CD4-positive, alpha-beta T cell treated with Interleukin-6 for 4 hours (primary cell): ENCODE measurements around the gene PLXNA2.

Experiments used
- DNase-seq: peaks from one replicate; pipeline ENCODE4 v3.0.0-alpha.2; 2020; ENCODE audit warnings: mixed read lengths

The PLXNA2 gene

DNA sequence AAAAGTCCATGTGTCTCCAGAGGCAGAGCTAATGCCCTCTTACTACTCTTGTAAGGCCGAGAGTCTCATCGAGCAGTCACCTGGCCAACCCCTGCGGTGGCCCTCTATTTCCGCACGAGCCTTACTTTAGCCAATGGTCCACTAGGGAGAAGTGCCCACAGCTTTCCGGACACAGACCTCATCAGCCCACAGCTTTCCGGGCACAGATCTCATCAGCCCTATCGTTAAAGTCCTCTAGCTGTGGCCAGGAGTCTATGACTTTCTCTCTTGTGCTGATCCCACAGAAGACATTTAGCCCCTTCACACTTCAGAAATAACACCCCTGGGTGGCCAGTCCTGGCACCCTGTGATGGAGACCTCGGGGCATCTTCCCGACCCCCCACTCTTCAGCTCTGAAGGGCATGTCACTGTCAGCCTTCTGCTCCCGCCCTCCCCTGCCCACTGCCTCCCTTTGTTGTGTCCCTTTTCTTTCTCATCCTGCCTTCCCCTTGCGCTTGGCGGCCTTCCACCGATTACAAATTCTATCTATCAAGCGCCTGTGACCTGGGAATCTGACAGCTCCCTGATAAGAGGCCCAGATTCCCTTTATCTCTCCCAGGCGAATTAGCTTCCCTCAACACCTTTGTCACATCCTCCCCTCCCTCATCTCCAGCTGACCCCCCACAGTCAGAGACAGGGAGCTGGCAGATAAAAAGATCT, 161.0 kb downstream of the PLXNA2 start:
- DNase-seq, result no peak

GRCh38 chr1:208081972-208082371, 162.2 kb downstream of the PLXNA2 start:
- DNase-seq, result no peak

DNA sequence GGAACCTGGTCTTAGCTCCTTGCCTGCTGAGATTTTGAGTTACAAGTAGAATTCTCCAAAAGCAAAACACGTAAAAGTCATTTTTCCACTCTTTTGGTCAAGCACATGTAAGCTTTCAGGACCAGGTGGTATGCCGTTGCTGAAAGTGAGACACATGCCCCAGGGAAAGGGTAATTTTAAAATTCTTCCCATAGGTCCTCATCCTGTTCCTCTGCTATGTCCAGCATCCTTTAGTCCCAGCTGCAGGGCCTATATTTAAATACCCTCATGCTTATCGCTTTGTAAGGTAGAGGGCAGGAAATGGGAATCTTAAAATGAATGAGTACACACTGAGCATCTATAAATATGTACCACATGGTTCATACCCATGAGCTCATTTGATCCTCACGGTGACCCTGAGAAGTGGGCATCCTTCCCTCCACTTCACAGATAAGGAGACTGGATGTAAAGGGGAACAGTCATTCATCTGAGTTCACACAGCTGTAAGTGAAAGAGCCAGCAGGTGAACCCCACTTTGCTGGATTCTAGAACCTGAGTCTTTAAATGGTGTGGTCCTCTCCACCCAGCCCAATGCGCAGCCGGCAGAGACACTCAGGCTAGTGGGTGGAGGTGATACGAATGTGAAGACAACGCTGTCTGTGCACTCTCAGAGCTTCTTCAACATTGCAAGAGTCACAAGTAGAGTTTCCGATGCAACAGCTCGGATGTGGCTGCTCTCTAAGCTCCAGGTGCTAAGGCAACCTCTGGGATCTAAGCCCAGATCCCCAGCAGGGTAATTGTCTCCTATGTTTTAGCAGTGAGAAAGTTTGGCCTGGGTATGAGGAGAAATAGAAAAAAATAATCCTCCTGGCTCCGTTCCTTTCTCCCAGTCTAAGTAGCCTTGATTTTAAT, 163.5 kb downstream of the PLXNA2 start:
- DNase-seq, result no peak

GRCh38 chr1:208079161-208079560, 165.0 kb downstream of the PLXNA2 start:
- no peak for DNase-seq

- no peak for DNase-seq
Observed at GRCh38 chr1:208078752-208079151, 165.4 kb downstream of the PLXNA2 start.

DNA sequence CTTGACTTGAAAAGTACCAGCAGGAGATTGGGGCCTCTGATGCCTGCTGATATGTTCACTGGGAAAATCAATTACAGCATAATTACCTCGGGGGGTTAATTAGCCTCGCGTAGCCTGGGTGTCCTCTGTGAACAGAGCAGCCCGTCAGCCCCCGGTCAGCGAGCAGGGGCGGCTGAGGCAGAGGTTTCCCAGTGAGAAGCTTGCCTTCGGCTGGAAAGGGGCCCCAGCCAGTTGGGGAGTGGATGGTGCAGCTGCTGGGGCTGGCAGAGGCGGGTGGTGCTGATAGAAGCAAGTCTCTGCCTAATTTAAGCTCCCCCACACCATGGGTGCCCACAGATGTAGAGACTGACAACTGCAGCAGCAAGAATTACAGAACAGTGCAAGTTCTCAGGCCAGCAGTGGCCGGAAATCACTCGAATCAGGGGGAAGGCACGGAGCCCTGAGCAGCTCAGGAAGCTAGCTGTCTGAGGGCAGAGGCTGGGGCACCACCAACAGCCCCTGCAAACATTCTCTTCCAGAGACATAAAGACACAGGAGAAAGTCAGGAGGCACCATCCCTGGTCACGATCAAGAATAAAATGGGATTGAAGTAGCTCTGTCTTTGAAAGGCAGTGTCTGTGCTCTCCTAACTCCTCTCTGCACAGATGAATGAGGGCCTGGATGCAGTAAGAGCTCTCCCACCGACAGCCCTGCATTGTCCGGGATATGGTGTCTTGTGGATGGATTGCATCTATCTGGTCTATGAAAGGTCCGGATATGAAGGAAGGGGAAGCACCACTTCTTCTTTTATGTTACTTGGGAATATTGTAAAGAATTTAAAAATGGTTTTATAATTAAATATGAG, 166.7 kb downstream of the PLXNA2 start:
- no peak for DNase-seq

GRCh38 chr1:208074353-208074752, 169.8 kb downstream of the PLXNA2 start:
- no peak for DNase-seq

DNA sequence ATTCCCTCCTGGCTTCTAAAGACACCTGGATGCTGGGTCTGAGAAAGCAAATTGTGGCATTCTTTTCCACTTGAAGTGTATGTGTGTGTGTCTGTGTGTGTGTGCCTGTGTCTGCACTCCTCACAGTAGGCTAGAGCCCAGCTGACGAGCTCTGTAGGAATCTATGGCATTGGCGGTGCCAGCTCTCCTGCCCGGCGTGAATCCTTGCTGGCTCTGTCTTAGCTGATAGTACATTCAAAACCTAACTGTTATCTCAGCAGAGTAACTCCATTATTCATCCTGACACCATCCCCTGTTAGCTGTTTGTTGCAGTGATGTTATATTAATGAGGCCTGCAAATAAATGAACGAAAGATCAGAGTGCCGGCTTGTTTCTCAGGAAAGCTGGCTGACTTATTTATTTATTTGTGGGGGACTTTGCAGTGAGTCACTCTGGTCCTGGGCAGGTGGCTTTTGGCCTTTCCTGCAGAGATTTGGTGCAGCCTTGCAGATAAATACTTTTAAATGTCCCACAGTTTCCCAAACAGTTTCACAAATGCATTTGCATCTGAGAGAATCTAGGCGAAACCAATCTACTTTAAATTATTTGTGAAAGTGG, 172.7 kb downstream of the PLXNA2 start:
- no peak for DNase-seq

DNA sequence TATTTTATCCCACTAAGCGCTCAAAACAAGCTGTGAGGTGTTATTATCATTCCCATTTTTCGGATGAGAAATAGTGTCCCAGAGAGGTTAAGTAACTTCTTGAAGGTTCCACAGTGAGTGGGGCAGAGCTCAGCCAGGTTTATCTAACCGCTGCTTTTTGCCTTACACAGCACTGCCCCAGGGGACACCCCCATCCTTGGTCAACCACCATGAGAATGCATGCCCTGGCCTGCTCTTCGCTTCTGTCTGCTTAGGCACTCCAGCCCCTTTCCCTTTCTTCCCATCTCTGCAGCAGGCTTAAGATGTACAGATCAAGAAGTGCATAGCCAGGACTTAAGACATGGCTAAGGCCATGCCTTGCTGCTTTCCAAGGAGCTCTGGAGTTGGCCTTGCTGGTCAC, 174.3 kb downstream of the PLXNA2 start:
- DNase-seq, result no peak

DNA sequence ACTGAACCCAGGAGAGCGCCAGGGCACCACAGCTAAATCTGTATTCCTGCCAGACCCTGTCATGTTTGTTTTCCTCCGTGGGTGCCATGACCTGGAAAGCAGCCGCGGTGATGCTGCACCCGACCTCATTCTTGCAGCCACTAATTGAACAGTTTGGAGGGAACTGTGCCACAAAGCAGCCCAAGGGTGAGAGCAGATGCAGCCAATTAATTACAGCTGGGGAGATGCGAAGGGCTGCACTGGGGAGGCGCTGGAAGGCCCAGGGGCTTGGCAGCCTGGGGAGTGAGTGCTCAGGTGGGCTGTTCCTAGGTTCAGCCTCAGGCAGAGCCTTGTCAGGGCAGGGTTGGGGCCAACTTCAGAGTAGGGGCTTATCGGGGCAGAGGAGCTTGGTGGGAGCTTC, 174.9 kb downstream of the PLXNA2 start:
- DNase-seq, result no peak

DNA sequence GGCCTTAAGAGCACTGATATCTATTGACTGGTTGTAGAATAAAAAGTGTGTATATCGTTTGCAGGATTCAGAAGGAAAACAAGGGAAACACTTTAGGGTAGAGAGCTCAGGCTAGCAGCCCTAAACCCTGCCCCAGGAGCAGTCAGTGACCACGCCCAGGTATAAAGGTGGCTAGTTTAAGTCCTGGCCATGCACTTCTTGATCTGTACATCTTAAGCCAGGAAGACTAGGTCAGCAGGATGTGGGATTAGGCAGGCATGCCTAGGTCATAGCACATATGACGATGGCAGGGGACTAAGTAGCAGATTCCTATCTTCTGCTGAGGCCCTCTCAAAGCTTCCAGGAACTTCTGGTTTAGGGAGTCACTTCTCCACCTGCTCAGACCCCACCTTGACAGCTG, 175.3 kb downstream of the PLXNA2 start:
- no peak for DNase-seq

- DNase-seq, result no peak
Observed at GRCh38 chr1:208068407-208068806, 175.8 kb downstream of the PLXNA2 start.

- DNase-seq, result no peak
Observed at GRCh38 chr1:208066583-208066982, 177.6 kb downstream of the PLXNA2 start.

- DNase-seq, result no peak
Observed at GRCh38 chr1:208065862-208066261, 178.3 kb downstream of the PLXNA2 start.

- DNase-seq, result no peak
Observed at GRCh38 chr1:208061632-208062031, 182.6 kb downstream of the PLXNA2 start.

DNA sequence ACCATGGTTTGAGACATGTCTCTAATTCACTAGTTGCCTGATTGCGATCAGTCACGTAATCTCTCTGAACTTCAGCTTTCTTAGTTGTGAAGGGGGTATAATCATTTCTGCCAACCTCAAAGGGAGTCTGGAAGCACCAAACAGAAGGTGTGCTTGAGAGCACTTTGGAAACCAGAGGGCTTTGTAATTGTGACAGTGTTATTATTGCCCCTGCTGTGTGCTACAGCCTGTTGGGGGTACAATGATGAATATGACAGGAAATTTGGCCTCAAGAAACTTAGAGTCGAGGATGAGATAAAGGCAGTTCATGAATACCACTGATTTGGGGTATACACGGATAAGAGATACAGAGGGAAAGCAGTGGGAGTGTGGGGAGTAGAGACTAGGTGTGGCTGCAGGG, 183.1 kb downstream of the PLXNA2 start:
- DNase-seq, result no peak

GRCh38 chr1:208060215-208060869, 183.8 kb downstream of the PLXNA2 start:
- no peak for DNase-seq

GRCh38 chr1:208059409-208060001, 184.7 kb downstream of the PLXNA2 start:
- no peak for DNase-seq

DNA sequence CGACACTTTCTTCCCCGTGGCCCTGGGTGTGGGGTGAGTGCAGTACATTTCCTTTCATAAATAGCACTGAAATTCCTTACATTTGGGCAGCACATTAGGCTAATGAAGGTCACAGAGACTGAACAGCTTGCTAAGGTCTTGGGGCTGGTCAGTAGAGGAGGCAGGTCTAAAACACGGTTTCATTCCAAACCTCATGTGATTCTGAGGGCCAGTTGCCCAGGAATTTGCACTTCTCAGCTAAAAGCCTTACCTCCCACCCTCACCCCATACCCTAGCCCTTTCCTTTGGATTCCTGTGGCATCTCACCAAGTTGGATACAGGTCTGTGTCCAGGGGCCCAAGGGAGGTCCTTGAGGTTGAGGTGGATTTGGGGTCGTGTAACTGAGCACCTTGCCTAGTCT, 185.4 kb downstream of the PLXNA2 start:
- DNase-seq, result no peak

DNA sequence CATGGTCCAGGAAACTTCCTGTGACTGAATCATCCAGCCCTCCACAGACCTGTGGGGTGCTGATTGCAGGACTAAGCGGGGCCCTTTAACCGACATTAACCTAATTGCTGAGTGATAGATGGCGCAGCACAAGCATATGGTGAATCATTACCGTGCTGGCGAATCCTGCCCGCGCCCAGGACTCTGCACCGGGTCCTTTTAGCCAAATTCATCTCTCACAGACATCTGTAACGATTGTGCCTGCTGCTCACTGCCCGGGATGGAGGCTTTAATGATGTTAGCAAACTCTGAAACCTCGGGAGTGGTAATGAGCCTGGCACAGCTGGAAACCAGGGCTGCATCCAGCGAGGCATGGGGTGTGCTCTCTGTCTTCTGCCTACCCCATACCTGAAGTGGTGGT, 185.9 kb downstream of the PLXNA2 start:
- no peak for DNase-seq

DNA sequence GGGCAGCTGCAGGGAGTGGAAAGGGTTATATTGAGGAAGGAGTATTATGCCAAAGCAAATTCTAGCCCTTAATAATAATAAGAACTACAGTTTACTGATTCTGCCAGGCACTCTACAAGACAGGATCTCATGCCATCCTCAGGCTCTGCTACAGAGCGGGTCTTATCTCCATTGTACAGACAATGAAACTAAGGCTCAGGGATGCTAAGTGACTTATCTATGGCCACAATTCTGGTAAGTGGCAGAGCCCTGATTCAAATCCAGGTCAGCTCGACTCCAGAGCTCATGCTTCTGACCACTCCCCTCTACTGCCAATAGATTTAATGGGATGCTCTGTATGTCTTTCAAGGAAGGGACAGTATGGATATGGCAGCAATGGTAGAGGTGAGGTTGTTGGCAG, 187.1 kb downstream of the PLXNA2 start:
- DNase-seq, result no peak

DNA sequence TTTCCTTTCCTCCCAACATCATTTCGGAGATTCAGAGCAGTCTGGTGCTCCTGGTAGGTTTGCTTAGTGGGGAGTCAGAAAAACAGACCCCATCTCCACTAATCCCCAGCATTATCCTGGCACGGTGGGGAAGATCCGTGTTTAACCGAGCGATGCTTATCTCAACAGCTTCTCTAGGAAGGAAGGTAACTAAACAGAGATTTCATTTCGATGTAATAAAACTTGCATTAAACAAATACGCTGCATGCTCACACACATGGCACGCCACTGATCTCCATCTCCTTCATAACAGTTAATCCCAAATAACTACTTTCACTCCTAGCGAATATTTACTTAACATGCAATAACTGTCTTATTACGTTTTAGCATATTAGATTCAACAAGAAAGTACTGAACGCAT, 188.6 kb downstream of the PLXNA2 start:
- no peak for DNase-seq
